Gastrocnemius medialis (tissue), 4 donors: Measurements from ENCODE around the gene BDNF.

Experiments used
- POLR2A ChIP-seq, 2 donors: fragments of 450-650 bp; IDR thresholded peaks; one replicate each; pipeline ENCODE4 v1.6.1; 2017; ENCODE audit warnings: antibody characterized with exemption in 2 of 2, mild to moderate bottlenecking in 2 of 2, moderate library complexity in 2 of 2
- TF ChIP-seq, protein P1 (sequence below), 5 experiments: fragments of 450-650 bp in 3 of 5; fragments of 200-600 bp in 2 of 5; sonication (generic) in 2 of 5; IDR thresholded peaks in 4 of 5; conservative IDR thresholded peaks in 1 of 5; 1 replicate in 4 of 5; 2 replicates in 1 of 5; pipeline ENCODE4 v1.5.1; 2016 to 2019; ENCODE audit warnings: antibody characterized with exemption in 5 of 5, mild to moderate bottlenecking in 3 of 5, moderate library complexity in 3 of 5

DNA sequence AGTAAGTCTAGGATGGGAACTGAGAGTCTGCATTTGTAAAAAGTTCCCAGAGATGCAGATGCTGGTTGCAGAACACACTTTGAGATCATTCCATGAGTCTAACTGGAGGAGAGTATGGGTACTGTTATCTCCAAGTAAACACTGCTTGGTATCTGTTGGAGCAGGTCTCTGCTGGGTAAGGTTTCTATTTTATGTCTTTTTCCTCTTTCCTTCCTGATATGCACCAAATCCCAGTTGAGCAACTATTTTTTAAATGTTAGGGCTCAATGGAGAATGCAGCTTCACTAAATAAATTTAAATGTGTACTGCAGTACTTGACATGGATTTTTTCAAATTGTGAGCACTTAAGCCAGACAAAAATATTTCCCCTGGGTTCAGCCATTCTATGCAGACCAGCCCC is 48.5 kb downstream of the BDNF start:
- TF ChIP-seq, protein P1, sequence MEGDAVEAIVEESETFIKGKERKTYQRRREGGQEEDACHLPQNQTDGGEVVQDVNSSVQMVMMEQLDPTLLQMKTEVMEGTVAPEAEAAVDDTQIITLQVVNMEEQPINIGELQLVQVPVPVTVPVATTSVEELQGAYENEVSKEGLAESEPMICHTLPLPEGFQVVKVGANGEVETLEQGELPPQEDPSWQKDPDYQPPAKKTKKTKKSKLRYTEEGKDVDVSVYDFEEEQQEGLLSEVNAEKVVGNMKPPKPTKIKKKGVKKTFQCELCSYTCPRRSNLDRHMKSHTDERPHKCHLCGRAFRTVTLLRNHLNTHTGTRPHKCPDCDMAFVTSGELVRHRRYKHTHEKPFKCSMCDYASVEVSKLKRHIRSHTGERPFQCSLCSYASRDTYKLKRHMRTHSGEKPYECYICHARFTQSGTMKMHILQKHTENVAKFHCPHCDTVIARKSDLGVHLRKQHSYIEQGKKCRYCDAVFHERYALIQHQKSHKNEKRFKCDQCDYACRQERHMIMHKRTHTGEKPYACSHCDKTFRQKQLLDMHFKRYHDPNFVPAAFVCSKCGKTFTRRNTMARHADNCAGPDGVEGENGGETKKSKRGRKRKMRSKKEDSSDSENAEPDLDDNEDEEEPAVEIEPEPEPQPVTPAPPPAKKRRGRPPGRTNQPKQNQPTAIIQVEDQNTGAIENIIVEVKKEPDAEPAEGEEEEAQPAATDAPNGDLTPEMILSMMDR (IDR thresholded peaks at IDR 0.05 in 4 of 5, conservative IDR thresholded peaks at IDR 0.05 in 1 of 5): no peak
- no peak for TF ChIP-seq POLR2A (IDR thresholded peaks at IDR 0.05)
